Measurements from ENCODE around the gene TMBIM1.

- no peak for TF ChIP-seq CTCF (IDR thresholded peaks at IDR 0.05)
- no peak for TF ChIP-seq POLR2A (IDR thresholded peaks at IDR 0.05)
- no peak for TF ChIP-seq POLR2AphosphoS5 (IDR thresholded peaks at IDR 0.05)
Observed at GRCh38 chr2:218262237-218262600, 30.1 kb downstream of the TMBIM1 start.

Measured in breast epithelium (tissue), 3 donors.